Neural cell (in vitro differentiated cells): ENCODE measurements around the gene SPDYE1.
"Not testable (repeated sequence)": the region's sequence is repeated elsewhere in the genome, so short reads cannot be mapped to it uniquely, and the experiment has no call there.

Source experiments
- CTCF ChIP-seq: fragments of 450-650 bp; IDR thresholded peaks from 2 replicates; pipeline ENCODE4 v1.5.1; 2014; ENCODE audit warnings: antibody characterized with exemption, mild to moderate bottlenecking, moderate library complexity; ENCODE audit not compliant: poor library complexity, severe bottlenecking
- EP300 ChIP-seq: fragments of 450-650 bp; conservative IDR thresholded peaks from 2 replicates; pipeline ENCODE4 v1.6.1; 2014; ENCODE audit warnings: antibody characterized with exemption, mild to moderate bottlenecking, moderate library complexity; ENCODE audit not compliant: poor library complexity, severe bottlenecking
- EZH2 ChIP-seq: fragments of 200-600, 300-800 bp; shearing (Covaris generic), sonication (generic); IDR thresholded peaks from 2 replicates; pipeline ENCODE4 v1.6.1; 2014; ENCODE audit warnings: antibody characterized with exemption, low read length, borderline replicate concordance, mild to moderate bottlenecking; ENCODE audit not compliant: insufficient read depth, poor library complexity, severe bottlenecking
- MXI1 ChIP-seq: fragments of 450-650 bp; conservative IDR thresholded peaks from 2 replicates; pipeline ENCODE4 v1.6.1; 2014; ENCODE audit warnings: antibody characterized with exemption, mild to moderate bottlenecking; ENCODE audit not compliant: poor library complexity, severe bottlenecking
- POLR2AphosphoS5 ChIP-seq: IDR thresholded peaks from 2 replicates; pipeline ENCODE4 v1.6.1; 2012
- RAD21 ChIP-seq: fragments of 450-650 bp; conservative IDR thresholded peaks from 2 replicates; pipeline ENCODE4 v1.6.1; 2014; ENCODE audit warnings: antibody characterized with exemption, mild to moderate bottlenecking, moderate library complexity
- REST ChIP-seq: IDR thresholded peaks from 2 replicates; pipeline ENCODE4 v1.6.1; 2012; ENCODE audit warnings: borderline replicate concordance
- SMC3 ChIP-seq: fragments of 450-650 bp; conservative IDR thresholded peaks from 2 replicates; pipeline ENCODE4 v1.6.1; 2014; ENCODE audit warnings: antibody characterized with exemption, mild to moderate bottlenecking, moderate library complexity; ENCODE audit not compliant: poor library complexity
- TAF1 ChIP-seq: IDR thresholded peaks from 2 replicates; pipeline ENCODE4 v1.6.1; 2012; ENCODE audit warnings: low read depth

- not testable (repeated sequence) for TF ChIP-seq EZH2, CTCF, EP300, RAD21, POLR2AphosphoS5, REST, TAF1, SMC3, MXI1
Observed at GRCh38 chr7:44036364-44036763, 38.7 kb downstream of the SPDYE1 start.
